HUES48 (cell line): ENCODE measurements around the gene SRGAP2B.
"Not testable (repeated sequence)": the region's sequence is repeated elsewhere in the genome, so short reads cannot be mapped to it uniquely, and the experiment has no call there.

Experiments
- H3K27ac ChIP-seq: one replicate; pipeline ENCODE4 v1.7.0; 2013; ENCODE audit warnings: low read depth, low read length, inconsistent platforms
- H3K27me3 ChIP-seq: 2 replicates; pipeline ENCODE4 v1.6.1; 2013; ENCODE audit warnings: mild to moderate bottlenecking, low read length; ENCODE audit not compliant: control insufficient read depth, insufficient read depth
- H3K36me3 ChIP-seq: 2 replicates; pipeline ENCODE4 v1.6.1; 2013; ENCODE audit warnings: low read length; ENCODE audit not compliant: control insufficient read depth, insufficient read depth
- H3K4me1 ChIP-seq: 2 replicates; pipeline ENCODE4 v1.6.1; 2013; ENCODE audit warnings: mild to moderate bottlenecking, low read length; ENCODE audit not compliant: control insufficient read depth, insufficient read depth
- H3K4me3 ChIP-seq: 2 replicates; pipeline ENCODE4 v1.5.1; 2013; ENCODE audit warnings: mild to moderate bottlenecking, low read depth, low read length
- H3K9ac ChIP-seq: 2 replicates; pipeline ENCODE4 v1.6.1; 2013; ENCODE audit warnings: mild to moderate bottlenecking, low read depth, low read length, moderate library complexity
- H3K9me3 ChIP-seq: 2 replicates; pipeline ENCODE4 v1.6.1; 2013; ENCODE audit warnings: low read length; ENCODE audit not compliant: control insufficient read depth, insufficient read depth

The SRGAP2B gene

GRCh38 chr1:145005142-145005541 is 90.0 kb downstream of the SRGAP2B start:
- H3K9ac ChIP-seq, H3K4me1 ChIP-seq, H3K27ac ChIP-seq, H3K9me3 ChIP-seq, H3K36me3 ChIP-seq, H3K27me3 ChIP-seq, H3K4me3 ChIP-seq: not testable (repeated sequence)

GRCh38 chr1:145001381-145001780 is 93.7 kb downstream of the SRGAP2B start:
- H3K36me3 ChIP-seq, H3K9ac ChIP-seq, H3K4me1 ChIP-seq, H3K4me3 ChIP-seq, H3K27ac ChIP-seq, H3K27me3 ChIP-seq, H3K9me3 ChIP-seq: not testable (repeated sequence)

GRCh38 chr1:145000743-145001326 is 94.3 kb downstream of the SRGAP2B start:
- not testable (repeated sequence) for H3K9ac ChIP-seq, H3K27me3 ChIP-seq, H3K36me3 ChIP-seq, H3K4me3 ChIP-seq, H3K4me1 ChIP-seq, H3K27ac ChIP-seq, H3K9me3 ChIP-seq

- H3K27me3 ChIP-seq, H3K4me1 ChIP-seq, H3K36me3 ChIP-seq, H3K4me3 ChIP-seq, H3K27ac ChIP-seq, H3K9me3 ChIP-seq, H3K9ac ChIP-seq: not testable (repeated sequence)
These were observed 94.9 kb downstream of the SRGAP2B start for GRCh38 chr1:145000074-145000742.

- H3K27ac ChIP-seq, H3K9me3 ChIP-seq, H3K27me3 ChIP-seq: not testable (repeated sequence)
These were observed 96.2 kb downstream of the SRGAP2B start for GRCh38 chr1:144998981-144999273.

GRCh38 chr1:144998134-144998980 is 96.8 kb downstream of the SRGAP2B start:
- not testable (repeated sequence) for H3K27me3 ChIP-seq, H3K36me3 ChIP-seq, H3K27ac ChIP-seq, H3K9ac ChIP-seq, H3K4me1 ChIP-seq, H3K9me3 ChIP-seq, H3K4me3 ChIP-seq

More at GRCh38 chr1:144998981-144999273, 96.2 kb downstream of the SRGAP2B start:
- H3K4me1 ChIP-seq, H3K36me3 ChIP-seq, H3K4me3 ChIP-seq, H3K9ac ChIP-seq: not testable (repeated sequence)

- H3K9ac ChIP-seq, H3K27me3 ChIP-seq, H3K27ac ChIP-seq, H3K4me3 ChIP-seq, H3K4me1 ChIP-seq, H3K9me3 ChIP-seq, H3K36me3 ChIP-seq: not testable (repeated sequence)
These were observed 99.2 kb downstream of the SRGAP2B start for GRCh38 chr1:144995833-144996410.

- H3K9me3 ChIP-seq, H3K36me3 ChIP-seq, H3K9ac ChIP-seq, H3K4me3 ChIP-seq, H3K27ac ChIP-seq, H3K4me1 ChIP-seq, H3K27me3 ChIP-seq: not testable (repeated sequence)
These were observed 102.2 kb downstream of the SRGAP2B start for GRCh38 chr1:144992915-144993314.

GRCh38 chr1:144990611-144991010 is 104.5 kb downstream of the SRGAP2B start:
- not testable (repeated sequence) for H3K27me3 ChIP-seq, H3K4me3 ChIP-seq, H3K9me3 ChIP-seq, H3K4me1 ChIP-seq, H3K9ac ChIP-seq, H3K36me3 ChIP-seq, H3K27ac ChIP-seq

- not testable (repeated sequence) for H3K9me3 ChIP-seq, H3K9ac ChIP-seq, H3K36me3 ChIP-seq, H3K27ac ChIP-seq, H3K4me3 ChIP-seq, H3K4me1 ChIP-seq, H3K27me3 ChIP-seq
These were observed 108.0 kb downstream of the SRGAP2B start for GRCh38 chr1:144987131-144987530.

GRCh38 chr1:144986171-144986860 is 108.8 kb downstream of the SRGAP2B start:
- not testable (repeated sequence) for H3K4me3 ChIP-seq, H3K9ac ChIP-seq, H3K36me3 ChIP-seq, H3K4me1 ChIP-seq, H3K9me3 ChIP-seq, H3K27ac ChIP-seq, H3K27me3 ChIP-seq
